ENCODE data around the gene FER.
"Not testable (repeated sequence)": the region's sequence is repeated elsewhere in the genome, so short reads cannot be mapped to it uniquely, and the experiment has no call there.

The FER gene

DNA sequence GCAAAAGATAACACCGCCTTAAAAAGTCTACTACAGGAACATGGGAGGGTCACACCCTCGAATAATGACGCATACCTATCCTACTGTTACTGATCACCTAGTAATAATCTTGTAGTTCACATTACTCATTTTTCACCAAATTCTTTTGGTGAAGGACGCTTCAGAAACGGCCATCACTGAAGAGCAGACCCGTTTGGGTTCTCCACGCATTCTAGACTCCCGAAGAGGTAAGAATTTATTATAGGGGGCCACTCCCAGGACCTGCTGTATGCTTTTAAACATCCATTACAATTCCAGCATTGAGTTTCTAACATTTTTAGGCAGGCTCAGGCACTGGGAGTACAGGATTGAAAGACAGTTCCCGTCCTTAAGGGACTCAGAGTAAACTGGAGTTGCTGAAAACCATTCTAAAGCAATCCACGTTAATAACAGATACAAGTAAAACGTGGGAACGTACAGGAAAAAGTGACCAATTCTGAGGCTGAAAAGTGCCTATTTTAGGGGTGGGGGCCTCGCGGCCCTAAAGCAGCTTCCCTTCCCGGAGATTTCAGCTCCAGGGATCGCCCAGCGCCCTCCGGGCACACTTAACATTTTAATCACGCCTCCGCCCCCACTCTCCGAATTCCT is at the start of gene FER:
FER (plus strand) TSS at position 124 of the 627 bp plus-strand sequence. CDS start 50,286 bp downstream, outside the sequence.
- DNase-seq (ENCODE audit: low read depth): no peak

DNA sequence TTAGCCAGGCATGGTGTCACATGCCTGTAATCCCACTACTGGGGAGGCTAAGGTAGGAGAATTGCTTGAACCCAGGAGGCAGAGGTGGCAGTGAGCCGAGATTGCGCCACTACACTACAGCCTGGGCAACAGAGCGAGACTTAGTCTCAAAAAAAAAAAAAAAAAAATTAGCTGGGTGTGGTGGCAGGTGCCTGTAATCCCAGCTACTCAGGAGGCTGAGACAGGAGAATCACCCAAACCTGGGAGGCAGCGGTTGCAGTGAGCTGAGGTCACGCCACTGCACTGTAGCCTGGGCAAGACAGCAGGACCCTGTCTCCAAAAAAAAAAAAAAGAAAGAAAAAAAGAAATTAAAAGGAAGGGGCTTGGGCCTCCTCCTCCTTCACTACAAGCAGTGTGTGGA is 47.3 kb upstream of the FER start:
- DNase-seq (ENCODE audit: low read depth): not testable (repeated sequence)

DNA sequence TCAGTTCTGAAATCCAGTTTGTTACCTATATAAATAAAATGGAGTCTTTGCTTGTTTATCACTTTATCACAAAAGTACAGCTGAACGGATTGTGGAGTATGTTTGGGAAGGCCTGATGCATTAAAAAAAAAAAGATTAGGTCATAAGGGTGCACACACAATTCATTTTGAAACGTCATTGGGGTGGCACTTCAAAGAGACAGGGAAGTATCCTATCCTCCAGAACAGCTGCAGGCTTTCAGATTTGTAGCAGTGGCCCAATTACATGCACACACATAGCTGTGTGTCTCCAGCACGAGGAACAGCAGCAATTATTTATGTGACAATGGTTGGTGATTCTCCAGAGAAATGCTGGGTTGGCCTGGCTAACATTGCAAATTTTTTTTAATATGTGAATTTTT is 46.8 kb upstream of the FER start:
- no peak for DNase-seq (ENCODE audit: low read depth)

DNA sequence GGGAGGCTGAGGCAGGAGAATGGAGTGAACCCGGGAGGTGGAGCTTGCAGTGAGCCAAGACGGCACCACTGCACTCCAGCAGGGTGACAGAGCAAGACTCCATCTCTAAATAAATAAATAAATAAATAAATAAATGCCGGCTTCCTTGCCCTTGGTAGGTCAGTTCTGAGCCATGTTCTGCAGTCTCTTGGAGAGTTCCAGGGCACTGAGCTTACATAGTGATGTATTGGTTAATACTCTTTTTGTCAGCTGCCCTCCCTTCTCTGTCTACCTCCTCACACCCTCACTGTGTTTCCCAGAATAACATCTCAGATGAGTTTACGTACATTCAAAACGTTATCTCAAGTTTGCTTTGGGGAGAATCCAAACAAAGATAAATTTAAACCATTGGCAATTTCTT is 45.2 kb upstream of the FER start:
- no peak for DNase-seq (ENCODE audit: low read depth)

DNA sequence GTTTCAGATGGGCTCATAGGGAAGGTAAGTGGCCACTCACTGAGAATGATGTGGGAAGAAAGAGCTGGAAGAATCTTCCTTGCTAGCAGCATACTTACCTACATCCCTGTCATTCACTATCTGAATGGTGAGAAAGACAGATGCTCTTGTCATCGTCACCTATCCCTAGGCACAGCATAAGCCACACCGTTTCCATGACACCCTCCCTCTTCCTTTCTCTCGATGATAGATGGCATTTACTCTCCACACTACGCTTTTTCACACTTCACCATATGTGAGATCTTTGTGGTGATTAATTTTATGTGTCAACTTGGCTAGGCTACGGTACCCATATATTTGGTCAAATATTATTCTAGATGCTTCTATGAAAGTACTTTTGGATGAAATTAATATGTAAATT is 44.4 kb upstream of the FER start:
- DNase-seq (ENCODE audit: low read depth): no peak

DNA sequence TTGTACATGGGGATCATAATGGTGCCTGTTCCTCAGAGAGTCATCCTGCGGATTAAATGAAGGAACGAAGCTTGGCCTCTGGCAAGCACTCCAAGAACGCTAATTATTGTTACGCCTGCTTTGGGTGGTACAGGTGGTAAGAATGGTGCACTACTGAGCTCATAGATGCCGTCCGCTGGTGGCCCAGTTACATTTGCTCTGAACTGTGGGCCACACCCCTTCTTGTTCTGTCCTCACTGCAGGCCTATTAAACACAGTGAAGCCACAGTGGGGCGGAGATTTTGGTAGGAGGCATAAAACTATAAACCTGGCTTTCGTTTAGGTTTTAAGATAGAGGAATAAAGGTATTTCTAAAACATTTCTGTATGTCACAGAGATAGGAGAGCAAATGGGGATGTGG is 40.6 kb upstream of the FER start:
- DNase-seq (ENCODE audit: low read depth): no peak

DNA sequence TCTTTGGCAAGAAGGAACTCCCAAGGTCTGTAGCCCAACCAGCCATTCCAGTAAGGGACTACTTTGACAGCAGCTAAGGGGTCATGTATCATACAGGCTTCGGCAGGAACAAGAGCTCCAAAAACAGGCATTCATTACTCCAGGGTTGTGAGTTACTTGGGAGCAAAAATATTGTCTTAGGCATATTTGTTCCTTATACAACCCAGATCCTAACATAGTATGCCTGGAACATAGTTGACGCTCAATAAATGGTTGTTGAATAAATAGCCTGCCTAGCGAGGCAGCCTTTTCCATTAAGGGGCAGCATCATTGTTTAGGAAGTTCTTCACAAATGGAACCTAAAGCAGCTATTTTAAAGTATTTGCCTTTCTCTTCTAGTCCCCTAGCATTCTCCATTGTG is 35.8 kb upstream of the FER start:
- no peak for DNase-seq (ENCODE audit: low read depth)

DNA sequence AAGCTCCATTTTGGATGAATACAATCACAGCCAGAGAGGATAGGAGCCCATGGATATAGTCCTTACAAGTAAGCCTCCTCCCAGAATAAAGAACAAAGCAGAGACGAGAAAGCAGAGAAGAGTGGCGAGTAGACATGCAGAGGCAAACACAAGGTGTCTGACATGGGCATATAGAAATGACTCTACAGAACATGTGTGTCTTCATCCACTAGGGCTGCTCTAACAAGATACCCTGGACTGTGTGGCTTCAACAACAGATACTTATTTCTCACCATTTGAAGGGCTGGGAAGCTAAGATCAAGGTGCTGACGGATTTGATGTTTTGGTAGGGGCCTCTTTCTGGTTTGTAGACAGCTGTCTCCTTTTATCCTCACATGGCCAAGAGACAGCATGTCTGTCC is 32.3 kb upstream of the FER start:
- no peak for DNase-seq (ENCODE audit: low read depth)

DNA sequence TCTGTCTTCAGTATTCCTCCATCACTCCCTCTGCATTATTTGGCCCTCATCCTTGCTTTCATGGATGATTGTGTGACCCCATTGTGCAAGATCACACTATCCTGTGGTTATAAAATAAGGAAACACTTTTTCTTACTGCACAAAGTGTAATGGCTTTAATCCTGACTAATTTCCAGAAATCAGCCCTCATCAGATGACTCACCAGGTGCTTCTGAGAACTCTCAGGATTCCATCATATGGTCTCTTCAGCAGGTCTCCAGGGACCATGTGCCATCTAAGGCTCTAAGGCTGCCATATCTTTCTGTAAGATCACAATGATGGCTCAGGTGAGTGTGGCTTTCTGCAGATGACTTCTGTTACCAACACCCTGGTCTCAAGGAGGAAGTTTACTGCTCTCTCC is 27.3 kb upstream of the FER start:
- DNase-seq (ENCODE audit: low read depth): no peak

DNA sequence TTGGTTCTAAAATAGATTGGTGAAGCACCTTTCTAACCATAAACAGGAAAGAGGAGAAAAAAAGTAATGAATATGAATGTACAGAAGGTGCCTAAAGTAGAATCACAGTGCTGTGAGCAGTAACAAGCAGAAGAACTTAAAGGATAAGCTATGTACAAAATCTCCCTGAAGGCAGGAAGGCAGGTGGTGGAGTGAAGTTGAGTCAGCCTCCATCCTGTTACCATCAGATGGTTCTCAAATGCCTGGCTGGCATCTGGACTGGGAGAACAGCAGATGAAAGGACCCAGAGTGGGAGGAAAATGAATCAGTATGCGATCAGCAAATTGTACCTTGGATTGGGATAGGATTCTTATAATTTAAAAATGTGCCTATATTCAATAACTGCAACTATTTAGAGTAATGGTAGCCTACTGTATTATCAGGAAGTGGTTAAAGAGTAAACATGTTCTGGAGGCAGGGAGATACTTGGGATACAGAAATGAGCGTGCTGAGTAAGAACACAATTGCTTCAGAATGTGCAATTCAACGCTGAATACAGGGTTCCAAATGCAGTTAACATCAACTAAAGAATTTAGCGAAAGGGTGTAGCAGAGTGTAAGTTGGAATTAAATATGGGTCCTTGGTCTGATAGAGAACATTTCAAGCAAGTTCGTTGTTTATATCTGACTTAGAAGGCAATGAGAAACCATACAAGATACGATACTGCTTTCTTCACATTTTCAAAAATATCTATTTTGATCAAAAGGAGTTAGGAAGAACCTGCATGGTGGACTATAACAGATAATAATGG is 21.1 kb upstream of the FER start:
- no peak for DNase-seq (ENCODE audit: low read depth)

DNA sequence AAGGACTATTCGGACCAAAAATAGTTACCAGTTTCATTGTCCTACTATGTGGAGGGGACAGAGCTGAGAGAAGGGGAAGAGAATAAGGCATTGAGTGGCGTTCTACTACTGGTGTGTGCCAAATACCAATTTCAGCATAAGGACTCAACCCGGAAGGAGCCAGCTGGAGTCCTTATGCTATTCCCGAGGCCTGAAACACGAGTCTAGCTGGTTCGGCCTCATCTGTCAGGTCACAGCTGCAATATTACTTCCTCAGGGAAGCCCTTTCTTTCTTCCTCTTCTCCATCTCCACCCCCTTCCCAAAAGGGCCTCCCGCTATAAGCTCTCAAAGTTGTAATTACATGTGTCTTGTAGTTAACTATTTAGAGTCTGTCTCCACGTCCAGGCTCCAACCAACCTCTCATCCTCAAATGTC is 20.5 kb upstream of the FER start:
- DNase-seq (ENCODE audit: low read depth): peak; percentile 45

DNA sequence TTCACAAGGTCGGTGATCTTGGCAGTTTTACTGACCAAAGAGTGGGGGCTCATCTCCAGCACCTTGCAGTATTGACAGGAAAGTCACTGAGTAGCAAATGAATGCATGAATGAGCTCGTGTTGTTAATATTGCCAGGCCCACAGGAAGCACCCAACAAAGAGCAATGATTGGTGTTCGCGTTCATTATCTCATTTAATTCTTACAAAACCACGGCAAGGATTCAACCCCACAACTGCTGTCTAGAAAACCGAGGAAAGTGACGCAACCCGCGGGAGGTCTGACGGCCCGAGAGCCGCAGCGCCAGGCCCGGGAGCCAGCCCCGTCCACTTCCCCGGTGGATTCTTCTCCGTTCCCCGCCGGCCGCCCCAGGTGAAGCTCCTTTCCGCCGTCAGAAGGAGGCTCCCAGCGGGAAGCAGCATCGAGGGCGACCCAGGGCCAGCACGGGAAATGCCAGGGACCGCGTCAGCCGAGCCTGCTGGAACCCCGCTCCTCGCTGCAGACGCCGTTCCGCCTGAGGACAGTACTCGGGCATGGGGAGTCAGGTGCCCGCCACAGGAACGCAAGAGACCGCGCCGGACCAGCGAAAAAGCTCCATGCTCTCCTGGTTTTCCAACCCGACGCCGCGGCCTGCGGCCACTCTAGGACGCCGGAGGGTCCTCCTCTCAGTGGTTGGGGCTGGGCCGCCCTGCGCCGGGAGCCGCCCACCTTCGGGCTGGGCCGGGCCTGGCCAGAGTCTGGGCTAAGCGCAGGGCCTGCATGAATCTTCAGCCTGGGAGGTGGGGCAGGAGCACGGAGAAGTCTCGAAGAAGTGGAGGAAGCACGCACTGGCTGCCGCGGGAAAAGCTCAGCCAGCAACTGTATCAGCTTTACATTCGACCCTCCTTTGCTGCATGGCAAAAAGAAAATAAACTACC is 19.8 kb upstream of the FER start:
- DNase-seq (ENCODE audit: low read depth): peak; percentile 66

DNA sequence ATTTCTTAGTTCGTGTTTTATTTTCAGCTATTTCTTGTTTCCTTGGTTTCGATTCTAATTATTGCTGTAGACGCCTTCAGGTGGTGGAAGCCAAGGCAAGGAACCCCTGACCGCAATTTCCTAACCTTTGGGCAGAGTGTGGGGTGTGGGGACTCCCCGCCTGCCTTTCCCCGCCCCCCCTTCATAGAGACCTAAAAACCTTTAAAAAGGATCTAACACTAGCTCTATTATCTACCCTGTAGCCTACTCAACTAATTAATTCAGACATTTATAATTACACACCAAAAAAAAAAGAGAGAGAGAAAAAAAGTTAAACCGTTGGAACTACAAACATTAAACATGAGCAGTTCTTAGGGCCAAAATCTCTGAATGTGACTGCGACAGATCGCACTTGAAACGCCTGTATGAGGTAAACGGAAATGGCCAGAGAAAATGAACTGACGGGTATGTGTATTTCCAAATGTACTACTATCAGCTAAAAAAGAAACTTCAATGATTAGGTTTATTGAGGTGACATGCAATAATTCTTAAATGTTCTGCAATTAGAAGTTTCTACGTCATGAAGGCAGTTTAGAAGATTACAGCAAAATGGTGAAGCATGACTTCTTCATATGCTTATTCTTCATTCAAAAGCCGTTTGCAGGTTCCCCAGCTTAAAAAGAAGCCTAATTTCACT is 19.0 kb upstream of the FER start:
- no peak for DNase-seq (ENCODE audit: low read depth)

DNA sequence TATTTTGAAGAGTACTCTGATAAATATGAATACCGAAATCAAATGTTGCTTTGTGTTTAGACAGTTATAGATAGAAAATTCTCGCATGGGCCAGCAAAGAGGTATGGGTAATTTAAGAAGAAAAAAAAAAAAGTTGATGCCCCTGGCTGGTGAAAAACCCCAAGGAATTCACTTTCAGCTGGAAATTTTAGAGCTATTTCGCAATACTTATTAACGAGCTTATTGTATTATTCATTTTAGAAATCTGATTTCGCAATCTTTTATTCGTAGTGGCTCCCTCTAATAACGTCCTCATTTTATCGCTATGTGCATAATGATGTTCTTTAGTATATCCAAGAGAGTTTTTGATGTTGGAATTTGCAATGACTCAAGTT is 18.5 kb upstream of the FER start:
- DNase-seq (ENCODE audit: low read depth): no peak

DNA sequence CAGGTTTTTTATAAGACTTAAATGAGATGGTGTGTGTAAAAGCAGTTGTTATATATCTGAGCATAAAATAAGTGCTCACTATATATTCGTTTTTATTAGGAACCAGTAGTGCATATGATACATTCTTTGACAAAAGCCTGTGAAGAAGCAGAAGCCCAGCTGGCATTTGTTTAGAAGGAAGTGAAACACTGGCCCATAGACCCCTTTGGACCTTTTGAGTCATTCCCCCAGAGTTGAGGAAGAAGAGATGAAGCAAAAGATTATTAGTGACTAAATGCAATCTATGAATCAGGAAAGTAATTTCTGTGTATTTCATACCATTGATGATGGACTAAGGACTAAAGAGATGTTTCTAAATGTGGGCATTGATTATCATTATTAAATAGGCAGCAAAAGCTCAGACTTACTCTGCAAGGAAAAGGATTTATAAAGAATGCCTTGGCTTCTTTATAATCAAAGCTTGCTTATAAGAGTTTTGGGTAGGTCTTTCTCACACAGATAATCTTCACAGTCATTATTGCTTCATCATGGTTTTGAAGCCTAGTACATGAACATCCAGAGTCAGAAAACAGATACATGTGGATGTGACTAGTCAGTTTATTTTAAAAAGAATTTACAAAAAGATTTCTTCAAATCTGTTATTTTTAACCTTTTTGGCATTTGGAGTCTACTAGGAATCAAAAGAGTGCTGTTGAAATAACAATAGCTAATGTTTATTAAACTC is 16.9 kb upstream of the FER start:
- DNase-seq (ENCODE audit: low read depth): no peak

DNA sequence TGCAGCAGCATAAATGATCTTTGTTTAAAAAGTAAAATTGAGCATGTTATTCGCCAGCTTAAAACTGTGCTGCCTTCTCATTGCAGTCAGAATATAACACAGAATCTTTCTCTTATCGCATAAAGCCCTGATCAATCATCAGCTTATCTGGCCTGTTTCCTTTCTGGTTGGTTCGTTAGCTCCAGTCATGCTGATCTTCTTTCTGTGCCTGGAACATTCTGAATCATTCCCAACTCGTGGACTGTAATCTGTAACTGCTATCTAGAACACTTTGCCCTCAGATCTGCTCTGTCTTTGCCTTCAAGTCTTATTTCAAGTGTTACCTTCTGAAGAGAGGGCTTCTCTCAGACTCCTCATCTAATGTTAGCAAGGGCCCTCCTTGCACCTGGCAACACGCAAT is 11.9 kb upstream of the FER start:
- DNase-seq (ENCODE audit: low read depth): no peak

DNA sequence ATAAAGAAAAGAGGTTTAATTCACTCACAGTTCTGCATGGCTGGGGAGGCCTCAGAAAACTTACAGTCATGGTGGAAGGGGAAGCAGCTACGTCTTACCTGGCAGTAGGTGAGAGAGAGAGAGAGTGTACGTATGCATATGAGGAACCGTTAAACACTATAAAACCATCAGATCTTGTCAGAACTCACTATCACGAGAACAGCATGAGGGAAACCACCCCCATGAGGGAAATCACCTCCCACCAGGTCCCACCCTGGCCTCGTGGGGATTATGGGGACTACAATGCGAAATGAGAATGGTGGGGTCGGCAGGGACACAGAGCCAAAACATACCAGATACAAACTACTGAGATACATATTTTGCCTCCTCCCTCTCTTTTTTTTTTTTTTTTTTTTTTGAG is 10.8 kb upstream of the FER start:
- no peak for DNase-seq (ENCODE audit: low read depth)

DNA sequence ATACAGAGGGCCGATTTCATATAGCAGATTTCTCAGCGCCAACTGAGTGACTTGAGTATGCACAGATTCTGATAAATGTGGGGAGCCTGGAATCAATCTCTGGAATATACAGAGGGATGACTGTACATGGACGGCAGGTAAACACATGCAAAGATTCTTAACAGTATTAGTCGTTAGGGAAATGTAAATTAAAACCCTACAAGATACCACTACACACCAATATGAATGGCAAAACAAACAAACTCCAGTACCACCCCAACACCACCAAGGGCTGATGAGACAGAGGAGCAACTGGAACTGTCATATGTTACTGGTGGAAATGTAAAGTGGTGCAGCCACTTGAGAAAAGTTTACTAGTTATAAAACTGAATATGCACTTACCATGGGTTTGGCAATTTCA is 8.3 kb upstream of the FER start:
- no peak for DNase-seq (ENCODE audit: low read depth)

DNA sequence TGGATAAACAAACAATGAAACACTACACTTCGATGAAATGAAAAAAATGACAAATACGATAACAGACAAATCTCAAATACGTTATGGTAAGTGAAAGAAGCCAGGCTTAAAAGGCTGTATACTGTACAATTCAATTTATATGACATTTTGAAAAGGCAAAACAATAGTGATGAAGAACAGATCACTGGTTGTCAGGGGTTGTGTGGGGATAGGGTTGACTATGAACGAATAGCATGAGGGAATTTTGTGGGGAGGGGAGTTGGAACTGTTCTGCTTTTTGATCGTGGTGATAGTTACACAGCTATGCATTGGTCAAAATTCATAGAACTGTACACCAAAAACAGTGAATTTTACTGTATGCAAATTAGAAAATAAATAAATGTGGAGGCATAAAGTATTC is 7.8 kb upstream of the FER start:
- DNase-seq (ENCODE audit: low read depth): no peak

DNA sequence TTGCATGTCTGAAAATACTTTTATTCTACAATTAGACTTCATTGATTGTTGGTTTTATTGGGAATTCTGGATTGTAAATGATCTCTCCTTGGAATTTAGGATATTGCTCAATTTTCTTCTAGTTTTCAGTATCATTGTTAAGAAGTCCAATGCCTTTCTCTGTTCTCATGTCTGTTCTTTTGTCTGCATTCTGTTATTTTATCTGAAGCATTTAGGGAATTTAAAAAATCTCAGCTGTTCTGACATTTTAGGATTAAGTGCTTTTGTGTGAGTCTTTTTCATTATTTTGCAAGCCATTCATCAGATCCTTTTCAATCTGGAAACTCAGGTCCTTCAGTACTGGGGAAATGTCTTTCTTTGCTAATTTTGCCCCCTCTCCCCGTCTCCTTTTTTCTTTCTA is 4.4 kb upstream of the FER start:
- no peak for DNase-seq (ENCODE audit: low read depth)

DNA sequence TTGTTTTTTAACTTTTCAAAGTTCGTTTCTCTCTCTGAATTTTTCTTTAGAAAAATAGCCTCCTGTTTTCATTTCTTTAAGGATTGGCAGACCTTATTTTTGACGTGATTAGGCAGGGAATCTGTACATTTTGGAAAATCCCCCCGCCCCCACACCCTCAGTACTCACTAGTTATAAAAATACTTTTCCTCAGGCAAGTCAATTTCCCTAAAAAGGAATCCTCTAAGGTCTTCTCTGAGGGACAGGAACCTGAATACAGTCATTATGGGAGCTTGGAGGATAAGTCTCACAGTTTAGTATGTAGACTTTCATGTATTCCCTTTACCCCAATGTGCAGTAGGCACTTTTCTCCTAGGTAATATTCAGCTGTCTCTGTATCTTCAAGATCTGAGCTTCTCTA is 3.9 kb upstream of the FER start:
- no peak for DNase-seq (ENCODE audit: low read depth)
